Tibial nerve (tissue), 4 donors: ENCODE results near the gene STAMBPL1.

Experiments
- EP300 ChIP-seq, 2 donors: sonication (generic); formaldehyde crosslinking; IDR thresholded peaks; one replicate each; pipeline ENCODE4 v1.6.1; 2017; ENCODE audit warnings: antibody characterized with exemption in 2 of 2, mild to moderate bottlenecking in 1 of 2
- POLR2A ChIP-seq, 2 donors: fragments of 450-650 bp; IDR thresholded peaks; one replicate each; pipeline ENCODE4 v1.6.1; 2017; ENCODE audit warnings: antibody characterized with exemption in 2 of 2, mild to moderate bottlenecking in 2 of 2, moderate library complexity in 2 of 2
- TF ChIP-seq, protein P1 (sequence below), 5 experiments: fragments of 200-600 bp in 3 of 5; fragments of 450-650 bp in 2 of 5; sonication (generic) in 3 of 5; IDR thresholded peaks; one replicate each; pipeline ENCODE4 v1.5.1; 2016 to 2019; ENCODE audit warnings: antibody characterized with exemption in 5 of 5, mild to moderate bottlenecking in 3 of 5, moderate library complexity in 2 of 5

DNA sequence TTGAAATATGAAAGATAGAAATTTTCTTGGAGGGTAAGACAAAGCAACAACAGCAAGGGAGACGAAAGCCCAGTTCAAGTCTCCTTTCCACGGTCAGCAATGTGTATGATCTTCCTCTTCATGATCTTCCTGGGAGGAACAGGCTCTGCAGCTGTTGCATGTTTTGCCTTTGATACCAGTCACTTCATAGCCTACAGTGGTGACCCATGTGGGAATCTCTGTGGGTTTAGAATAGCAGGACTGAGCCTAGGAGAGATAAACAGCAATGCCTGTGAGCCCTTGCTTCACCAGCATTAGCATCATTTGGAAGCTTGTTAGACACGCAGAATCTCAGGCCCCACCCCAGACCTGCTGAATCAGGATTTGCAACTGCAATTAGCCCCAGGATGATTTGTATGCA is 31.8 kb downstream of the STAMBPL1 start:
- TF ChIP-seq, protein P1, sequence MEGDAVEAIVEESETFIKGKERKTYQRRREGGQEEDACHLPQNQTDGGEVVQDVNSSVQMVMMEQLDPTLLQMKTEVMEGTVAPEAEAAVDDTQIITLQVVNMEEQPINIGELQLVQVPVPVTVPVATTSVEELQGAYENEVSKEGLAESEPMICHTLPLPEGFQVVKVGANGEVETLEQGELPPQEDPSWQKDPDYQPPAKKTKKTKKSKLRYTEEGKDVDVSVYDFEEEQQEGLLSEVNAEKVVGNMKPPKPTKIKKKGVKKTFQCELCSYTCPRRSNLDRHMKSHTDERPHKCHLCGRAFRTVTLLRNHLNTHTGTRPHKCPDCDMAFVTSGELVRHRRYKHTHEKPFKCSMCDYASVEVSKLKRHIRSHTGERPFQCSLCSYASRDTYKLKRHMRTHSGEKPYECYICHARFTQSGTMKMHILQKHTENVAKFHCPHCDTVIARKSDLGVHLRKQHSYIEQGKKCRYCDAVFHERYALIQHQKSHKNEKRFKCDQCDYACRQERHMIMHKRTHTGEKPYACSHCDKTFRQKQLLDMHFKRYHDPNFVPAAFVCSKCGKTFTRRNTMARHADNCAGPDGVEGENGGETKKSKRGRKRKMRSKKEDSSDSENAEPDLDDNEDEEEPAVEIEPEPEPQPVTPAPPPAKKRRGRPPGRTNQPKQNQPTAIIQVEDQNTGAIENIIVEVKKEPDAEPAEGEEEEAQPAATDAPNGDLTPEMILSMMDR (IDR thresholded peaks at IDR 0.05), result no peak
- TF ChIP-seq EP300 (IDR thresholded peaks at IDR 0.05), result no peak
- no peak for TF ChIP-seq POLR2A (IDR thresholded peaks at IDR 0.05)
